ENCODE results near the gene FATE1.

GRCh38 chrX:151762802-151763201 lies 47.0 kb downstream of the FATE1 start:
- TF ChIP-seq ZNF184 (tag by site-specific recombination; IDR thresholded peaks at IDR 0.05) (no peak), YY1 (tag by site-specific recombination; IDR thresholded peaks at IDR 0.05) (no peak), ZFP3 (tag by site-specific recombination; IDR thresholded peaks at IDR 0.05; ENCODE audit: low read depth) (no peak), REST (tag by site-specific recombination; IDR thresholded peaks at IDR 0.05) (no peak), ZNF133 (tag by site-specific recombination; IDR thresholded peaks at IDR 0.05) (no peak), ZNF354C (tag by site-specific recombination; IDR thresholded peaks at IDR 0.05; ENCODE audit: borderline replicate concordance, low read depth) (no peak), SCRT1 (tag by site-specific recombination; IDR thresholded peaks at IDR 0.05; ENCODE audit: borderline replicate concordance) (no peak), ZBTB21 (tag by site-specific recombination; IDR thresholded peaks at IDR 0.05) (no peak), TCF7L2 (IDR thresholded peaks at IDR 0.05; ENCODE audit: borderline replicate concordance, low read depth, low read length) (no peak)
- TF ChIP-seq, protein P1, sequence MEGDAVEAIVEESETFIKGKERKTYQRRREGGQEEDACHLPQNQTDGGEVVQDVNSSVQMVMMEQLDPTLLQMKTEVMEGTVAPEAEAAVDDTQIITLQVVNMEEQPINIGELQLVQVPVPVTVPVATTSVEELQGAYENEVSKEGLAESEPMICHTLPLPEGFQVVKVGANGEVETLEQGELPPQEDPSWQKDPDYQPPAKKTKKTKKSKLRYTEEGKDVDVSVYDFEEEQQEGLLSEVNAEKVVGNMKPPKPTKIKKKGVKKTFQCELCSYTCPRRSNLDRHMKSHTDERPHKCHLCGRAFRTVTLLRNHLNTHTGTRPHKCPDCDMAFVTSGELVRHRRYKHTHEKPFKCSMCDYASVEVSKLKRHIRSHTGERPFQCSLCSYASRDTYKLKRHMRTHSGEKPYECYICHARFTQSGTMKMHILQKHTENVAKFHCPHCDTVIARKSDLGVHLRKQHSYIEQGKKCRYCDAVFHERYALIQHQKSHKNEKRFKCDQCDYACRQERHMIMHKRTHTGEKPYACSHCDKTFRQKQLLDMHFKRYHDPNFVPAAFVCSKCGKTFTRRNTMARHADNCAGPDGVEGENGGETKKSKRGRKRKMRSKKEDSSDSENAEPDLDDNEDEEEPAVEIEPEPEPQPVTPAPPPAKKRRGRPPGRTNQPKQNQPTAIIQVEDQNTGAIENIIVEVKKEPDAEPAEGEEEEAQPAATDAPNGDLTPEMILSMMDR (tag by site-specific recombination; IDR thresholded peaks at IDR 0.05) = no peak
